GM21367 (cell line): ENCODE results near the gene SLC16A12.
"Not testable (repeated sequence)": the region's sequence is repeated elsewhere in the genome, so short reads cannot be mapped to it uniquely, and the experiment has no call there.

Experiments
- ATAC-seq: cut with Tn5 transposase; IDR thresholded peaks from one replicate; pipeline ENCODE4 v1.9.1; 2021; ENCODE audit not compliant: unreplicated experiment

SLC16A12 gene

GRCh38 chr10:89549510-89549909 lies 14.1 kb upstream of the SLC16A12 start:
- ATAC-seq, result no peak

- no peak for ATAC-seq
Observed at GRCh38 chr10:89548673-89549072, 13.3 kb upstream of the SLC16A12 start.

DNA sequence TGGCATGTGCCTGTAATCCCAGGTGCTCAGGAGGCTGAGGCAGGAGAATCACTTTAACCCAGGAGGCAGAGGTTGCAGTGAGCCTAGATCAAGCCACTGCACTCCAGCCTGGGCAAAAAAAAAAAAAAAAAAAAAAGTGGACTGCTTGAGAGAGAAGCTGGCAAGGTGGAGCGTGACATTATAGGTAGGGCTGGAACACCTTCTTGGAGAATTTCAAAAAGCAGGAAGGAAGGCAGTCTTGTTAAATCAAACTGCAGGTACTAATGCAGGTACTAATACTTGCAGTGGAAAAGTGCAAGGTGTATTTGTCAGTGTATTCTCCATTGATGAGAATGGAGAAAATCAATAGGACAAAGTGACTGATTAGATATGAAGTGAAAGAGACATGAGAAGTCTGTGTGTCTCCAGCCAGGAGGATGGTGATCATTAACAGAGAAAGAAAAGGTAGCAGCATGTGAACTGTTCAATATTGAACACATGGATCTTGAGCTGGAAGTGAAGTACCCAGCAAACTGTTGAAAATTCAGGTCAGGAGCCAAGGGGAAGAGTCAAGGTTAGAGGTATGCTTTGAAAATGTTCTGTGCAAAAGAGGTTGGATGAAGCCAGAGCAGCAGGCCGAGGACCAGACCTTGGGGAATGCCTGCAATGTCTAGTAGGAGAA lies 12.6 kb upstream of the SLC16A12 start:
- ATAC-seq, result no peak

GRCh38 chr10:89546651-89547050 lies 11.3 kb upstream of the SLC16A12 start:
- not testable (repeated sequence) for ATAC-seq

DNA sequence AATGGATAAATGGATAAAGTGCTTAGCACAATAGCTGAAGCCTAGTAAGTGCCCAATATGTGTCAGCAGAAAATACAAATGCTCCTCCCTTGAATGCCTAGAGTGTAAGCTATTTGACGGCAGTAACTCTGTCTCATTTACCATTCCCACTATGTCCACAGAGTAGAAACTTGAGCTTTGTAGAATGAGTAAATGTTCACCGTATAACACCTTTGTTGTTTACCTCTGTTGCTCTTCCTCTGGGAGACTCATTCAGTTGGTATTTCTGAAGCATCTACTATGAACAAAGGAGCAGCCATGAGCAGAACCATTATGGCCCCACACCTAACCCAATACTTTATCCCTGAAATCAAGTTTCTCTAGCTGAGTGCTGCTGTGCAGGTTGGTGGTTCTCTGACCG lies 8.4 kb upstream of the SLC16A12 start:
- ATAC-seq, result no peak

- ATAC-seq, result no peak
Observed at GRCh38 chr10:89540420-89540949, 5.1 kb upstream of the SLC16A12 start.

GRCh38 chr10:89537364-89537763 lies 2.0 kb upstream of the SLC16A12 start:
- no peak for ATAC-seq

GRCh38 chr10:89536013-89536354 lies 590 bp upstream of the SLC16A12 start:
- ATAC-seq, result no peak

DNA sequence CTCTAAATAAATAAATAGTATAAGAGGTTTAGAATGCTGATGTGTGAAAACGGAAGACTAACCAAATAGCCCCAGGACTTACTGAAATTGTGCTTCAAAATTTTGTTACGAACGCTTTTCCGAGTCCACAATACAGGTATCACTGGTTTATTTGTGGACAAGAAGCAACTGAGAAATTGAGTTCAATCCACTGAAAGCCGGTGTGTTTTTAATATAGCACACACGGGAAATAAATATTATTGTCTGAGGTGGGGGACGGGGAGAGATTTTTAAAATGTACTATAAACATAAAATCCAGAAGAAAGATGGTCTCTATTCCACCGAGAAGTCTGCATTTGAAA lies 598 bp downstream of the SLC16A12 start:
- ATAC-seq, result no peak

DNA sequence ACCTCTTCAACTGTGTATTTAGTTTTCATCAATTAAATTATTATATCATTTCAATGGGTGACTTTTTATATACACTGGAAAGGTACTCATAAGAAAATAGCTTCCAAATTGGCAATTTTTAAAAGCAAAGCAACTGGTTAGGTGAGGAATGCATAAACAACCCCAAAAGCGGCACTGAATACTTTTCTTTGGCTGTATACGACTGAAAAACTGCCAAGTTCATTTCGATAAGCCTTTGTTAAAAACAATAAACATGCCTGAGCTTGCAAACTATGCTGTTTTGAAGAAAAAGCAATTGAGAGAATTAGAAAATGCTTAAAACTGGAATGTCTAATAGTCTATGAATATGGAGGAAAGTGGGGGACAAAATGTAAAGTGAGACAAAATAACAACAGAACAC lies 2.9 kb downstream of the SLC16A12 start:
- no peak for ATAC-seq

- no peak for ATAC-seq
Observed at GRCh38 chr10:89531359-89531758, 4.0 kb downstream of the SLC16A12 start.

GRCh38 chr10:89529711-89530110 lies 5.7 kb downstream of the SLC16A12 start:
- not testable (repeated sequence) for ATAC-seq

GRCh38 chr10:89526358-89526757 lies 9.0 kb downstream of the SLC16A12 start:
- ATAC-seq, result no peak

DNA sequence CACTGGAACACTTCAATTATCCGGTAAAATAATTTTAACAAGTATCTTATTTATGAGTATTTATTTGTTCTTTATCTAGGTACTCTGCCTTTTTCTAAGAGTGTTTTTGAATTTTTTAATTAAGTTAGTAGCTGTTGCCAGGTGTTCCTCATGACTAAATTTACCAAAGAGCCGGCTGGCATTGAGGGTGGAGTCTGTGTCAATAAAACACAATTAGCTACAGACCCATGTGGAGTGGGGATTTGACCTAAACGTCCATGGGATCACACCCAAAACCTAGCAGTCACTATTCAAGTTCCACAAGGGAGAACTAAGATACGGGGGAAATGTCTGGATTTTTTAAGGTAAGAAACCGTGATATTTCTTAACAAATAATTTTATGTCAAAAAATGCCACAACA lies 9.8 kb downstream of the SLC16A12 start:
- no peak for ATAC-seq

GRCh38 chr10:89524279-89524678 lies 11.1 kb downstream of the SLC16A12 start:
- no peak for ATAC-seq

GRCh38 chr10:89523274-89523673 lies 12.1 kb downstream of the SLC16A12 start:
- ATAC-seq, result no peak

DNA sequence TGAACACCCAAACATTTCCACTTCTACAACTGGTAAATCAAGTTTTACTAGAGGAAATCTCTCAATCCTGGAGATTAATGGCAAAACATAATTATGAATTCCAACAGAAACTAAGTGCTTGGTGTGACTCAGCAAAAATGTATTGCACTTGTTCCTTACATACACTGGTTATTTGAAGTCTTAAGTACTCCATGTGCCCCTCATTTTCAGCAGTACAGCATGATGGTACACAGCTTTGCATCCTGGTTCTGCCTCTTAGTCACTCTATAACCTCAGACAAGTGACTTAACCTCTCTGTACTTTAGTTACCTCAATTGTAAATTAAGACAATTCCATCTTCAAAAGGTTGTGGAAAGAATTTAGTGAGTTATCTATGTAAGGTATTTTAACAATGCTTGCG lies 12.9 kb downstream of the SLC16A12 start:
- ATAC-seq, result no peak

- ATAC-seq, result no peak
Observed at GRCh38 chr10:89521368-89521767, 14.0 kb downstream of the SLC16A12 start.

- ATAC-seq, result no peak
Observed at GRCh38 chr10:89520706-89521105, 14.7 kb downstream of the SLC16A12 start.

DNA sequence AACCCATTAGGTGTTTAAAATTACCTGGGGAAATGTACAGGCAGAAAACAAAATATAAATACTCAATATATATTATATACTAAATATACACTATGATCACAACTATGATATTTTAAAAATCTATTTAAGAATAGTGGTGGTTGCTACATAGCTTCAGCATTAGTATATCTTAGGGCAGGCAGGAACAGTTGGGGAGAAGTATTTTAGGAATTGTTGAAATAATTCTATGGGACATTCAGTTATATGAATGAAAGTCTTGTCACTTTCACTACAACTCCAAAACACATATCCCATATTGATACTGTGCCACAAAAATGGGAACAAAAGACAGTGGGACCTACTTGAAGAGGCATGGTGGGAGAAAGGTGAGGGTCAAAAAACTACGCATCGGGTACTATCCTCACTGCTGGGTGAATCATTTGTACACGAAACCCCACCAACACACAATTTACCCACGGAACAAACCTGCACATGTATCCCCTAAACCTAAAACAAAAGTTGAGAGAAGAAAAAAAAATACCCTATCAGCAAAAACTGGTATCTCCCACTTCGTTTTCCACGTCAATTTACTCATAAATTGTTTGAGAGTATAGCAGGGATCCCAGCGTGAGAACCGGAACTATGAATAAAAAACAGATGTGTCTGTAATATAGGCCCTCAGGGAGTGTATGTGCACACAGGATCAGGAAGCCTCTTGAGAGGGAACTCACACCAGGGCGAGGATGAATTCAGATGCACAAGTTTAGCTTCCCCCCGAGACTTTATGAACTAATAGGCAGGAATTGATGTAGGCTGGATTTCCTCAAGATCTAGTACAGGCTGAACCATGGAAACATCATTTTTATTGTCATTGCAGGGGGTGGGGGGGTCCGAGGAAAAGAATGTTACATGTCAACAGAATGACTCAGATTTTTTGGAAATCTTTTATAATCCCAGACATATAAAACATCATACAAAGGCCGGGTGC lies 16.2 kb downstream of the SLC16A12 start:
- ATAC-seq, result no peak

DNA sequence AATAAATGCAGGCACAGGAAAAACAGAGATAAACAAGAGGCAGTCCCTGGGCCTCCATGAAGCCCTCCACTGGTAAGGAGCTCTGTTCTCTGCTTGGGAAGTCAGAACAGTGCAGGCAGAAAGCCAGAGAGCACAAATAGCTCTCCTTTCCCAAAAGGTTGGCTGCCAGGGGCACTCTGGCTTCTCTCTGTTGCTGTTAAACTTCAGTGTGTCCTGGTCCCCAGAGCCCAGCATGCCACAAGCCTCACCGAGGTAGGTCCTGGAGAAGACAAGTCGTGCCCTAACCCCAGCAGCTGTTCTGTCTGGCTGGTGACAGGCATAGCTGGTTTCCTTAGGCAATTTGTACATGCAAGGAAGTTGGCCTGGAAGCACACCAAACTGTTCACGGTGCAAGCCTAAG lies 17.3 kb downstream of the SLC16A12 start:
- ATAC-seq, result no peak

- ATAC-seq, result no peak
Observed at GRCh38 chr10:89516149-89516832, 19.1 kb downstream of the SLC16A12 start.
